GM19328 (cell line): Measurements from ENCODE around the gene THOC6.
A peak's percentile ranks its signal among the peaks of the same experiment; 100 is the strongest.
"Not testable (repeated sequence)": the region's sequence is repeated elsewhere in the genome, so short reads cannot be mapped to it uniquely, and the experiment has no call there.

ENCODE experiments used
- ATAC-seq: cut with Tn5 transposase; IDR thresholded peaks from one replicate; pipeline ENCODE4 v1.9.1; 2021; ENCODE audit warnings: mild to moderate bottlenecking, moderate library complexity; ENCODE audit not compliant: unreplicated experiment

The THOC6 gene

DNA sequence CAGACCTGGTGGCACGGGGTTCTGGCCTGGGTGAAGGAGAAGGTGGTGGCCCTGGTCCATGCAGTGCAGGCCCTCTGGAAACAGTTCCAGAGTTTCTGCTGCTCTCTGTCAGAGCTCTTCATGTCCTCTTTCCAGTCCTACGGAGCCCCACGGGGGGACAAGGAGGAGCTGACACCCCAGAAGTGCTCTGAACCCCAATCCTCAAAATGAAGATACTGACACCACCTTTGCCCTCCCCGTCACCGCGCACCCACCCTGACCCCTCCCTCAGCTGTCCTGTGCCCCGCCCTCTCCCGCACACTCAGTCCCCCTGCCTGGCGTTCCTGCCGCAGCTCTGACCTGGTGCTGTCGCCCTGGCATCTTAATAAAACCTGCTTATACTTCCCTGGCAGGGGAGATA lies 45.3 kb downstream of the THOC6 start:
- not testable (repeated sequence) for ATAC-seq

DNA sequence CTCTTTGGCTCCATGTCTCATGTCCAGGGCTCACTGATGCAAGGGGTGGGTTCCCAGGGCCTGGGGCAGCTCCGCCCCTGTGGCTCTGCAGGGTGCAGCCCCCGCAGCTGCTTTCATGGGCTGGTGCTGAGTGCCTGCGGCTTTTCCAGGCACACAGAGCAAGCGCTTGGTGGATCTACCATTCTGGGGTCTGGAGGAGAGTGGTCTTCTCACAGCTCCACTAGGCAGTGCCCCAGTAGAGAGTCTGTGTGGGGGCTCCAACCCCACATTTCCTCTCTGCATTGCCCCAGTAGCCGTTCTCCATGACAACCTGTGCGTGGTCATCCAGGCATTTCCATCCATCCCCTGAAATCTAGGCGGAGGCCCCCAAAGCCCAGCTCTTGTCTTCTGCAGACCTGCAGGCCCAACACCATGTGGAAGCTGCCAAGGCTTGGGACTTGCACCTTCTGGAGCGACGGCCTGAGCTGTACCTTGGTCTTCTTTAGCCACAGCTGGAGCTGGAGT lies 46.8 kb downstream of the THOC6 start:
- ATAC-seq: no peak

DNA sequence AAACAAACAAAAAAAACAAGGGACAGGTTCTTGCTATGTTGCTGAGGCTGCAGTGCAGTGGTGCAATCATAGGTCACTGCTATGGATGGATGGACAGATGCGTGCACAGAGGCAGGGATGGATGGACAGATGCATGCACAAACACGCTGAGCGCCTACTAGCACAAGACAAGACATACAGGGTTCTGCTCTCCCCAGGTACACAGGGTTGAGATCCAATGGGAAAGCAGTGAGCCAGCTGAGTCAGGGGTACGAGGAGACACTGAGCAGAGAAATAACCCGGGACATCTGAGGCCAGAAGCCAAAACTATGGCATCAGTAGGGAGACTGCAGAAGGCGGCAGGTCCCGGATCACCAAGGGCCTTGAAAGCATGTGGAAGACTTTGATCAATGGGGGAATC lies 47.8 kb downstream of the THOC6 start:
- no peak for ATAC-seq

DNA sequence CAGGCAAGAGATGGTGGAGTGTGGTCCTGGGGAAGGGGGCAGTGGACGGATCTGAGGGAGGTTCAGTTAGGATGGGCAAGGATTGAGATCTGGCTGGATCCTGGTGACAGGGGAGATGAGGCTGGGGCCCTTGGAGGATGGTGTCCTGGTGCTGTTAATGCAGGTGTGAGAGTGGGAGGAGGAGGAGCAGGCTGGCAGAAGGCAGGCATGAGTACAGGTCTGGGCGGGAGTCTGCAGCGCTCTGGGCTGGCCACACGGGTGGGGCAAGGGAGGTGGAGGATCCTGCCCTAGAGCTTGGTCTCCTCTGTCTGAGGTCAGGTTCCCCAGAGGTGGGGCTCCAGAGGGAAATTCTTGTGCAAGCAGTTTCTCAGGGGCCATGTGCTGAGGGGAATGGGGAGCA lies 48.3 kb downstream of the THOC6 start:
- ATAC-seq: not testable (repeated sequence)

DNA sequence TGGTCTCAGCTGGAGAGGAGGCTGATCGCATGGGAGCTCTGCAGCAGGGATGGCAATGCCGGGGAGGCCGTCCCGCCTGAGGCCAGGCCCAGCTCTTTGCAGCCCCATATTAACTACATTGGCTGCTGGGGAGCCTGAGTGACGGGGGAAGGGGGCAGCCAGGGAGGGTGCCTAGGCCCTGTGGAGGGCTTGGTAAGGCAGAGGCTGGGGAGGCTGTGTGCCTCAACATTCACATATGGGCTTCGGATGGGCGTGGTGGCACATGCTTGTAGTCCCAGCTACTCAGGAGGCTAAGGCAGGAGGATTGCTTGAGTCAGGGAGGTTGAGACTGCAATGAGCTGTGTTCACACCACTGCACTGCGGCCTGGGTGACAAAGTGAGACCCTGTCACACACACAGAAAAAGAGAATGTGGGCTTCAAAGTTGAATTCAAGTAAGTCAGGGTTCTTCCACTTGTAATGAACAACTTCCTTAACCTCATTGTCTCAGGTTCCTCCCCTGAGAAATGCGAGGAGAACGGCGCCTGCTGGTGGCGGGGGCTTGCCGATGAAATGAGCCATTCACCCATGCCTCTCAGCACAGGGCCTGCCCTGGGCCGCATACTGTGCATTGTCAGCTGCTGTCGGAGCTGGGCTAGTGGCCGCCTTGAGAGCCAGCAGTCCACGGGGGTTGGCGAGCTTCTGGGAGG lies 48.9 kb downstream of the THOC6 start:
- ATAC-seq: not testable (repeated sequence)

DNA sequence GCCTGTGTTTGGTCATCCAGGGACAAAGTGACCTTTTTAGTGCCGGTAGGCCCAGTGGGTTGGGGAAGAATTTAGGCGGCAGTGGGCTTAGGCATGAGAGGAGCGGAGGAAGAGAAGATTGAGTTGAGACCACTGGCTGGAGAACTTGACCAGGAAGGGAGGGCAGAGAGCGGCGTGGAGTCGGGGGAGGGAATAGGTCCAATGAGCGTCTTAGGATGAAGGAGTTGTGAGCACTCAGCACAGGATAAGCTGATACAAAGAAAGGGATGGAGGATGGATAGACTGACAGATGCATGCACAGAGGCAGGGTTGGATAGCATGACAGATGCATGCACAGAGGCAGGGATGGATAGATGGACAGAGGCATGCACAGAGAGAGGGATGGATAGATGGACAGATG lies 49.6 kb downstream of the THOC6 start:
- no peak for ATAC-seq

DNA sequence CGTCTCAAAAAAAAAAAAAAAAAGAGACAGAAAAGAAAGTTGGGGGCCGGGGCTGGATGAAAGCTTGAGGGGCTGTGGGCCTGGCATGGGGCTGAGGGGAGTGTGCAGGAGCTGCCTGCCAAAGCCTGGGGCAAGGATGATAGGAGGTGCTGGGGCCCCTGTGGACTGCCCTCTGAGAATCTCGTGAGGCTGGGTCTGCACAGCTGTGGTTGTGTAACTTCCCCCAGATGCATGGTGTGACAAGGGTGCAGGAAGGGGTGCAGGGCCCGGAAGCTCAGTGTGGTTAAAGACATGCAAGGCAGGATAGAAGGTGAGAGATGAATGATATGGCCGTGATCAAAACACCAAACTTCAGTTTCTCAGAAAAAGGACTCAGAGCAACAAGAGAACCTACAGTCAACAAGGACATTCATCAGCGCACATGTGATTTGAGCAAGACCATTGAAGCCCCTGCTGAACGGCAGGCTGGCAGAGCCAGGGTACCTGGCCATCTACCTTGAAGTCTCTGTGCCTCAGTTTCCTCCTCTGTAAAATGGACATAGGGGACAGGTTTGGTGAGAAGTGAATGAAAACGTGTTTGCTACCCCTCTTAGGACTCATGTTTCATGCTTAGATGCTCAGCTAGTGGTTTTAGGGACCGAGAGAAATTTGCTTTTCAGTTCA lies 51.2 kb downstream of the THOC6 start:
- ATAC-seq: peak; percentile 77

DNA sequence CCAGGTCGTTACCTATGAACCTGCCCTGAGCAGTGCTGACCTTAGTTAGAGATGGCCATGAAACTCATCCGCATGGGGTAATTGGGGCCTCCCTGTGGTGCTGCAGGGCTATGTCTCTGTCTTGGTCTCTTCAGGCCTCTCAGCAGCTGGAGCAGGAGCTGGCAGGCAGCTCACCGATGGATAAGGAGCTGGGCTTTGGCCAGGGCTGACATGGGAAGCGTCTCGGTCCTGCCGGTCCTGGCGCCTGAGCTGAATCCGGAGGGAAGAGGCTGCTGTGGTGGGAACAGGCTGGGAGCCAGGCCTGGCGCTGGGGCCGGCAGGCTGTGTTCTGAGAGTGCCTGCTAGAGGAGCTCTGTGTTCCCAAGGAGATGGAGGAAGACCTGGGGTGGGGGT lies 51.7 kb downstream of the THOC6 start:
- no peak for ATAC-seq

DNA sequence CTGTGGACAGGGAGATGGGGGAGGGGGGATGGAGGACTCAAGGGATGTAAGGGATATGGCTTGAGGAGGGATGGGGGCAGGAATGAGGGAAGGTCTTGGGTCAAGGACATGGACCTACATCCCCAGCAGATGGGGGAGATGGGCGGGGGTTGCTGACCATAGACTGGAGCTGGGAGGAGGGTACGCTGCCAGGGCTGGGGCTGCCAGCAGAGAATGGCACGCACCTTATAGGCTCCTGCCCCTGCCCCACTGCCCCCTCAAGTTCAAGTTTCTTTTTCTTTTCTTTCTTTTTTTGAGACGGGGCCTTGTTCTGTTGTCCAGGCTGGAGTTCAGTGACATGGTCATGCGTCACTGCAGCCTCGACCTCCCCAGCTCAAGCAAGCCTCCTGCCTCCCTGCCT lies 52.1 kb downstream of the THOC6 start:
- ATAC-seq: not testable (repeated sequence)

DNA sequence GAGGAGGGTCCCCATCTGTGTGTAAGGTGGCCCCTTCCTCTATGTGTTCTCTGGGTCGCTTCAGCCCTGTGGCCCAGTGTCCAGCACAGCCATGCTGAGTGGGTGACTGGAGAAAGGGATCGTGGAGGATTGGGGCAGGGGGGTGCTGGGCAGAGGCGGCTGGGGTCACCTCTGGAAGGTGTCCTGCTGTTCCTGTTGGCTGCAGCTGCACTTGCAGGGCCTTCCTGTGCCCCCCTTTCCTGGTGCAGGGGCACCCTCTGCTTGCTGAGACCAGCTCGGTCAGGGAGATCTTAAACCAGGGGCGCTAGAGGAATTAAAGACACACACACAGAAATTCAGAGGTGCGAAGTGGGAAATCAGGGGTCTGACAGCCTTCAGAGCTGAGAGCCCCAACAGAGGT lies 52.7 kb downstream of the THOC6 start:
- no peak for ATAC-seq
